HG02981 (cell line): ENCODE results near the gene FBXO3.
A peak's percentile ranks its signal among the peaks of the same experiment; 100 is the strongest.
"Not testable (repeated sequence)": the region's sequence is repeated elsewhere in the genome, so short reads cannot be mapped to it uniquely, and the experiment has no call there.

Experiments used
- ATAC-seq: cut with Tn5 transposase; IDR thresholded peaks from one replicate; pipeline ENCODE4 v1.9.1; 2021; ENCODE audit warnings: mild to moderate bottlenecking, moderate library complexity; ENCODE audit not compliant: unreplicated experiment

Gene FBXO3

GRCh38 chr11:33730716-33731115, 43.6 kb downstream of the FBXO3 start:
- no peak for ATAC-seq

GRCh38 chr11:33729072-33729664, 45.2 kb downstream of the FBXO3 start:
- not testable (repeated sequence) for ATAC-seq

- ATAC-seq: not testable (repeated sequence)
Measured at GRCh38 chr11:33727539-33727938, 46.8 kb downstream of the FBXO3 start.

- no peak for ATAC-seq
Measured at GRCh38 chr11:33725496-33725895, 48.8 kb downstream of the FBXO3 start.

GRCh38 chr11:33724644-33725035, 49.7 kb downstream of the FBXO3 start:
- no peak for ATAC-seq

GRCh38 chr11:33723238-33723881, 51.0 kb downstream of the FBXO3 start:
- no peak for ATAC-seq

- peak; percentile 89 for ATAC-seq
Measured at GRCh38 chr11:33722590-33723234, 51.6 kb downstream of the FBXO3 start.

GRCh38 chr11:33721984-33722383, 52.3 kb downstream of the FBXO3 start:
- no peak for ATAC-seq

- ATAC-seq: no peak
Measured at GRCh38 chr11:33721426-33721825, 52.9 kb downstream of the FBXO3 start.

GRCh38 chr11:33719587-33719986, 54.7 kb downstream of the FBXO3 start:
- no peak for ATAC-seq

GRCh38 chr11:33718440-33718839, 55.9 kb downstream of the FBXO3 start:
- no peak for ATAC-seq

- no peak for ATAC-seq
Measured at GRCh38 chr11:33716243-33716642, 58.1 kb downstream of the FBXO3 start.

GRCh38 chr11:33713856-33714398, 60.4 kb downstream of the FBXO3 start:
- no peak for ATAC-seq

- ATAC-seq: no peak
Measured at GRCh38 chr11:33713151-33713855, 61.0 kb downstream of the FBXO3 start.

GRCh38 chr11:33712436-33712835, 61.9 kb downstream of the FBXO3 start:
- no peak for ATAC-seq

- no peak for ATAC-seq
Measured at GRCh38 chr11:33709466-33709865, 64.9 kb downstream of the FBXO3 start.

- ATAC-seq: no peak
Measured at GRCh38 chr11:33708985-33709384, 65.3 kb downstream of the FBXO3 start.

GRCh38 chr11:33707831-33708230, 66.5 kb downstream of the FBXO3 start:
- not testable (repeated sequence) for ATAC-seq

- no peak for ATAC-seq
Measured at GRCh38 chr11:33706966-33707365, 67.4 kb downstream of the FBXO3 start.

- no peak for ATAC-seq
Measured at GRCh38 chr11:33706546-33706945, 67.8 kb downstream of the FBXO3 start.

GRCh38 chr11:33704240-33705002, 69.9 kb downstream of the FBXO3 start:
- ATAC-seq: no peak
